ENCODE data around the gene COL18A1. TPM values are rescaled to one million over a fixed set of nuclear protein-coding genes. Genes with fewer than 3 reads are reported as not detected.
A peak's percentile ranks its signal among the peaks of the same experiment; 100 is the strongest.

The COL18A1 gene
- total and polyA plus RNA-seq, 7 donors: 4.4 to 197 (median 39.7) TPM

DNA sequence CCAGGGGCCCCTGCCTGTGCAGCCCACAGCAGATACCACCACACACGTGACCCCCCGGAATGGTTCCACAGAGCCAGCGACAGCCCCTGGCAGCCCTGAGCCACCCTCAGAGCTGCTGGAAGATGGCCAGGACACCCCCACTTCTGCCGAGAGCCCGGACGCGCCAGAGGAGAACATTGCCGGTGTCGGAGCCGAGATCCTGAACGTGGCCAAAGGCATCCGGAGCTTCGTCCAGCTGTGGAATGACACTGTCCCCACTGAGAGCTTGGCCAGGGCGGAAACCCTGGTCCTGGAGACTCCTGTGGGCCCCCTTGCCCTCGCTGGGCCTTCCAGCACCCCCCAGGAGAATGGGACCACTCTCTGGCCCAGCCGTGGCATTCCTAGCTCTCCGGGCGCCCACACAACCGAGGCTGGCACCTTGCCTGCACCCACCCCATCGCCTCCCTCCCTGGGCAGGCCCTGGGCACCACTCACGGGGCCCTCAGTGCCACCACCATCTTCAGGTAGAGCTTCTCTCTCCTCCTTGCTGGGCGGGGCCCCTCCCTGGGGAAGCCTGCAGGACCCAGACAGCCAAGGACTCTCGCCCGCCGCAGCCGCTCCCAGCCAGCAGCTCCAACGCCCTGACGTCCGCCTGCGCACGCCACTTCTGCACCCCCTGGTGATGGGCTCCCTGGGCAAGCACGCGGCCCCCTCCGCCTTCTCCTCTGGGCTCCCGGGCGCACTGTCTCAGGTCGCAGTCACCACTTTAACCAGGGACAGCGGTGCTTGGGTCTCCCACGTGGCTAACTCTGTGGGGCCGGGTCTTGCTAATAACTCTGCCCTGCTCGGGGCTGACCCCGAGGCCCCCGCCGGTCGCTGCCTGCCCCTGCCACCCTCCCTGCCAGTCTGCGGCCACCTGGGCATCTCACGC is 51.0 kb downstream of the COL18A1 start:
- no peaks in the 10 kb centered on the region for H3K36me3 ChIP-seq
- no peaks in the 10 kb centered on the region for H3K27me3 ChIP-seq
- H3K9me3 ChIP-seq: no peaks in the 10 kb centered on the region
- peak overlapping the region; percentile 32 to 48 (median 47) for H3K4me3 ChIP-seq
- H3K4me1 ChIP-seq: peaks cover 0 to 73% (median 64%) of the 10 kb centered on the region in 4 donors
- peak overlapping the region; percentile 49 to 66 (median 62) for H3K27ac ChIP-seq
- DNase-seq: no peak
- intact Hi-C loops (cut with DNase I): no loop called here
- 76 to 83% methylated on average over 47 of the region's 47 CpGs for WGBS, 2 donors
- TF ChIP-seq EP300 (IDR thresholded peaks at IDR 0.05) (no peak), POLR2AphosphoS5 (IDR thresholded peaks at IDR 0.05) (no peak), POLR2A (IDR thresholded peaks at IDR 0.05) (no peak), CTCF (IDR thresholded peaks at IDR 0.05) (no peak)

DNA sequence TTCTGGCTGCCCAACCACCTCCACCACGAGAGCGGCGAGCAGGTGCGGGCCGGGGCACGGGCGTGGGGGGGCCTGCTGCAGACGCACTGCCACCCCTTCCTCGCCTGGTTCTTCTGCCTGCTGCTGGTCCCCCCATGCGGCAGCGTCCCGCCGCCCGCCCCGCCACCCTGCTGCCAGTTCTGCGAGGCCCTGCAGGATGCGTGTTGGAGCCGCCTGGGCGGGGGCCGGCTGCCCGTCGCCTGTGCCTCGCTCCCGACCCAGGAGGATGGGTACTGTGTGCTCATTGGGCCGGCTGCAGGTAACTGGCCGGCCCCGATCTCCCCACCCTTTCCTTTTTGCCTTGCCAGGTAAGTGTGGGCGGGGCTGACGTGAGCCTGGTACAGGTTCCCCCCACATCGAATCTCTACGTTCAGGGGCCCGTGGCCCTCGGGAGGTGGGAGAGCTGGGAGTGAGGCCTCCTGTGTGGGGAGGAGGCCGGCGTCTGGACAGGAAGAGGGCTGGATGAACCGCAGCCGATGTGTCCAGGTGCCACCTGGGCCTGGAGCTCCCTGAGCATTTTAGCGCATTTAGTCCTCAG is 51.7 kb downstream of the COL18A1 start:
- DNase-seq: peak; percentile 61
- TF ChIP-seq EP300 (IDR thresholded peaks at IDR 0.05): no peak
- no peak for TF ChIP-seq POLR2A (IDR thresholded peaks at IDR 0.05)
- TF ChIP-seq CTCF (IDR thresholded peaks at IDR 0.05): no peak
- TF ChIP-seq POLR2AphosphoS5 (IDR thresholded peaks at IDR 0.05): no peak
- H3K36me3 ChIP-seq: no peaks in the 10 kb centered on the region
- H3K4me3 ChIP-seq: peak overlapping the region; percentile 32 to 48 (median 47)
- peak overlapping the region in 3 of 4 donors; percentile 49 to 66 (median 66) for H3K27ac ChIP-seq
- WGBS, 2 donors: 77 to 89% methylated on average over 38 of the region's 38 CpGs
- peaks cover 0 to 76% (median 66%) of the 10 kb centered on the region in 4 donors for H3K4me1 ChIP-seq
- H3K27me3 ChIP-seq: no peaks in the 10 kb centered on the region
- H3K9me3 ChIP-seq: peaks cover 0 to 2% (median 0%) of the 10 kb centered on the region in 4 donors
- intact Hi-C loops (cut with DNase I): no loop called here

- peaks cover 0 to 3% (median 0%) of the 10 kb centered on the region in 4 donors for H3K9me3 ChIP-seq
- peak overlapping the region; percentile 32 to 48 (median 47) for H3K4me3 ChIP-seq
- H3K36me3 ChIP-seq: no peaks in the 10 kb centered on the region
- DNase-seq: peak; percentile 58
- WGBS, 2 donors: 73 to 88% methylated on average over 25 of the region's 25 CpGs
- TF ChIP-seq POLR2AphosphoS5 (IDR thresholded peaks at IDR 0.05): no peak
- intact Hi-C loops (cut with DNase I): no loop called here
- H3K4me1 ChIP-seq: peaks cover 0 to 76% (median 66%) of the 10 kb centered on the region in 4 donors
- H3K27me3 ChIP-seq: no peaks in the 10 kb centered on the region
- H3K27ac ChIP-seq: peak overlapping the region in 1 of 4 donors; percentile 30
These were observed 52.3 kb downstream of the COL18A1 start for GRCh38 chr21:45457161-45457831.

DNA sequence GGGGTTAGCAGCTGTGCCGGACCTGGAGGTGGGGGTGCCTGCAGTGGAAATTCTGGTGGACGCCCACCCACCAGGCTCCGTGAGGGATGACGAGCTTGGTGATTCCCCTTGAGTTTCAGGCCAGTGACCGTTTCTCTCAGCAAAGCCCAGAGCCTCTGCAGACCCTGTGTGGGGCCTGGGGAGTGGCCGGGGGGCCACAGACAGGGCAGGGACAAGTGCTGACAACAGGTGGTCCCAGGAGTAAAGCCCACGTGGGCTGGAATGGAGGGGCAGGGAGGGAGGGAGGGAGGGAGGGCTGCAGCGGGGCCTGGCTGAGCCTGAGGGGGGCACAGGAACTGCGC is 52.8 kb downstream of the COL18A1 start:
- Histone ChIP-seq H3K27me3 (no peaks in the 10 kb centered on the region), H3K9me3 (peaks cover 0 to 3% (median 0%) of the 10 kb centered on the region in 4 donors), H3K4me1 (peaks cover 0 to 76% (median 66%) of the 10 kb centered on the region in 4 donors), H3K36me3 (no peaks in the 10 kb centered on the region), H3K27ac (peak overlapping the region in 1 of 4 donors; percentile 30), H3K4me3 (peak overlapping the region in 3 of 4 donors; percentile 46 to 48 (median 48))
- DNase-seq: peak; percentile 42
- intact Hi-C loops (cut with DNase I): no loop called here
- TF ChIP-seq POLR2A (IDR thresholded peaks at IDR 0.05): no peak
- TF ChIP-seq CTCF (IDR thresholded peaks at IDR 0.05): no peak
- no peak for TF ChIP-seq EP300 (IDR thresholded peaks at IDR 0.05)
- TF ChIP-seq POLR2AphosphoS5 (IDR thresholded peaks at IDR 0.05): no peak
- WGBS, 2 donors: 68 to 80% methylated on average over 9 of the region's 9 CpGs

All from sigmoid colon (tissue), 7 donors.